Ishikawa (cell line): ENCODE results near the gene EEF2K.

Experiments
- CEBPB ChIP-seq: IDR thresholded peaks from 2 replicates; pipeline ENCODE4 v1.6.1; 2012
- EGR1 ChIP-seq: IDR thresholded peaks from 2 replicates; pipeline ENCODE4 v1.6.1; 2012
- EP300 ChIP-seq: IDR thresholded peaks from 2 replicates; pipeline ENCODE4 v1.6.1; 2012; ENCODE audit warnings: borderline replicate concordance
- FOXM1 ChIP-seq: IDR thresholded peaks from 2 replicates; pipeline ENCODE4 v1.6.1; 2012; ENCODE audit warnings: low read depth, borderline replicate concordance
- NFIC ChIP-seq: IDR thresholded peaks from 2 replicates; pipeline ENCODE4 v1.6.1; 2012
- RAD21 ChIP-seq: IDR thresholded peaks from 2 replicates; pipeline ENCODE4 v1.6.1; 2012; ENCODE audit warnings: low read depth
- REST ChIP-seq: IDR thresholded peaks from 2 replicates; pipeline ENCODE4 v1.6.1; 2012; ENCODE audit warnings: low read depth, mild to moderate bottlenecking
- TAF1 ChIP-seq: IDR thresholded peaks from 2 replicates; pipeline ENCODE4 v1.6.1; 2012; ENCODE audit warnings: low read depth, mild to moderate bottlenecking
- TEAD4 ChIP-seq: IDR thresholded peaks from 2 replicates; pipeline ENCODE4 v1.6.1; 2012
- USF1 ChIP-seq: IDR thresholded peaks from 2 replicates; pipeline ENCODE4 v1.6.1; 2012
- YY1 ChIP-seq: IDR thresholded peaks from 2 replicates; pipeline ENCODE4 v1.6.1; 2012; ENCODE audit warnings: low read depth
- ZBTB7A ChIP-seq: IDR thresholded peaks from 2 replicates; pipeline ENCODE4 v1.6.1; 2012; ENCODE audit warnings: low read depth

- TF ChIP-seq FOXM1 (no peak), CEBPB (no peak), RAD21 (no peak), TAF1 (no peak), USF1 (no peak), TEAD4 (no peak), NFIC (no peak), EP300 (no peak), ZBTB7A (no peak), REST (no peak), YY1 (no peak), EGR1 (no peak)
Observed at GRCh38 chr16:22326771-22327445, 120.8 kb downstream of the EEF2K start.
